ENCODE data around the gene HDAC7.

DNA sequence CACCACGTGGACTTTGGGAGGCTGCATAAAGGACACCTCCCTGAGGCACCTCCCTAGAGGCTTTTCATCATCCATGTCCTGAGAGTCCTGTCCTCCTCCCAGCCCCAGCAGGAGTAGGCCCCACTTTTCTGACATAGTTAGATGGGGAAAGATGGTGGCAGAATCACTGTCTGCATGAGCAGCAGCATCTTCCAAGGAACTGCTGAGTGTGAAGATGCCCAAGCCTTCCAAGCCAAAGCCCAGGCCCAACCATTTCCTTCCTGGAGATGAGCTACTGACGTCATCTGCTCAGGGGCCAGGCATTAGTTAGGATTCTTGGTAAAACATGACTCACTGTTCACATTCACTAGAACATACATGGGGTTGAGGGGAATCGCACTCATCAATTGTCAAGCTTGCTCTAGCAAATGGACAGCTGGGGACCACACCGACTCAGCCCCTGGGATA is 47.8 kb upstream of the HDAC7 start:
- TF ChIP-seq POLR2AphosphoS5 (IDR thresholded peaks at IDR 0.05; ENCODE audit: low read depth, low read length), result no peak
- no peak for TF ChIP-seq POU2F2 (IDR thresholded peaks at IDR 0.05; ENCODE audit: low read depth, low read length)
- no peak for TF ChIP-seq POLR2A (IDR thresholded peaks at IDR 0.05; ENCODE audit: low read depth, low read length)
- no peak for TF ChIP-seq TAF1 (IDR thresholded peaks at IDR 0.05; ENCODE audit: low read depth, low read length)
- no peak for TF ChIP-seq SPI1 (IDR thresholded peaks at IDR 0.05; ENCODE audit: low read depth, low read length)
